ENCODE results near the gene ZNF385D.

- TF ChIP-seq POLR2A (IDR thresholded peaks at IDR 0.05; ENCODE audit: extremely low read depth, insufficient read length) (no peak), CTCF (IDR thresholded peaks at IDR 0.05; ENCODE audit: low read depth, low read length) (no peak), MYC (IDR thresholded peaks at IDR 0.05; ENCODE audit: low read depth, low read length) (no peak)
Observed at GRCh38 chr3:21390856-21391255, 360.2 kb downstream of the ZNF385D start.

Data from NB4 (cell line).